ENCODE measurements around the gene LILRB3.
A peak's percentile ranks its signal among the peaks of the same experiment; 100 is the strongest.
"Not testable (repeated sequence)": the region's sequence is repeated elsewhere in the genome, so short reads cannot be mapped to it uniquely, and the experiment has no call there.

LILRB3 gene

GRCh38 chr19:54171736-54172431 is 50.9 kb downstream of the LILRB3 start:
- H4K91ac ChIP-seq (ENCODE audit: low read length) = peak overlapping the region; percentile 89
- H3K27ac ChIP-seq (ENCODE audit: low read length, poor library complexity, severe bottlenecking); H3K79me1 ChIP-seq (replicated peaks; ENCODE audit: low read length, poor library complexity, severe bottlenecking); H3K4ac ChIP-seq (ENCODE audit: low read depth in 1 of 2, low read length in 2 of 2); H3K9ac ChIP-seq (ENCODE audit: low read length); H3K4me2 ChIP-seq (ENCODE audit: low read length, poor library complexity, severe bottlenecking); H3K9me3 ChIP-seq (ENCODE audit: control insufficient read depth, low read length); H2AFZ ChIP-seq (ENCODE audit: low read depth, low read length); H3K14ac ChIP-seq (ENCODE audit: low read length in 2 of 2); H2BK120ac ChIP-seq (ENCODE audit: low read depth, low read length); H2BK12ac ChIP-seq (ENCODE audit: low read length in 2 of 2); H2BK15ac ChIP-seq (ENCODE audit: low read depth, poor library complexity, severe bottlenecking); DNase-seq; H3K23ac ChIP-seq (ENCODE audit: low read length in 2 of 2); H3K4me3 ChIP-seq (ENCODE audit: insufficient read depth in 1 of 2, low read depth in 1 of 2, low read length in 2 of 2); H2BK5ac ChIP-seq (ENCODE audit: low read depth, low read length, poor library complexity, severe bottlenecking); H3K27me3 ChIP-seq (ENCODE audit: control insufficient read depth in 1 of 2, insufficient read depth in 1 of 2, low read length in 2 of 2); H2AK5ac ChIP-seq (ENCODE audit: low read length, severe bottlenecking): not testable (repeated sequence)
- H3K36me3 ChIP-seq (ENCODE audit: control insufficient read depth in 1 of 2, insufficient read depth in 2 of 2, low read depth in 1 of 2, low read length in 2 of 2) = peaks cover 12 to 19% of the 10 kb centered on the region in 2 experiments
- WGBS = 78% methylated on average over 18 of the region's 23 CpGs
- peak overlapping the region in 1 of 2 experiments; percentile 59 for H3K18ac ChIP-seq (ENCODE audit: low read depth in 1 of 2, low read length in 2 of 2)
- H4K8ac ChIP-seq (ENCODE audit: low read length) = peak overlapping the region; percentile 46
- H3K4me1 ChIP-seq (ENCODE audit: control insufficient read depth, insufficient read depth, low read depth, low read length) = peaks cover 16% of the 10 kb centered on the region

- no peaks in the 10 kb centered on the region for H3K79me1 ChIP-seq (replicated peaks; ENCODE audit: low read length, poor library complexity, severe bottlenecking)
- WGBS = 93% methylated on average over 18 of the region's 21 CpGs
- H3K27me3 ChIP-seq (ENCODE audit: control insufficient read depth in 1 of 2, insufficient read depth in 1 of 2, low read length in 2 of 2) = peaks cover 0 to 15% of the 10 kb centered on the region in 2 experiments
- H2AK5ac ChIP-seq (ENCODE audit: low read length, severe bottlenecking) = no peak overlapping the region
- no peak overlapping the region for H3K4me3 ChIP-seq (ENCODE audit: insufficient read depth in 1 of 2, low read depth in 1 of 2, low read length in 2 of 2)
- H3K14ac ChIP-seq (ENCODE audit: low read length in 2 of 2) = no peak overlapping the region
- no peaks in the 10 kb centered on the region for H3K9me3 ChIP-seq (ENCODE audit: control insufficient read depth, low read length)
- H4K8ac ChIP-seq (ENCODE audit: low read length) = no peak overlapping the region
- no peak overlapping the region for H2BK120ac ChIP-seq (ENCODE audit: low read depth, low read length)
- H3K9ac ChIP-seq (ENCODE audit: low read length) = no peak overlapping the region
- H2BK12ac ChIP-seq (ENCODE audit: low read length in 2 of 2) = no peak overlapping the region
- DNase-seq = no peak
- H3K4me1 ChIP-seq (ENCODE audit: control insufficient read depth, insufficient read depth, low read depth, low read length) = peaks cover 22% of the 10 kb centered on the region
- no peak overlapping the region for H2BK5ac ChIP-seq (ENCODE audit: low read depth, low read length, poor library complexity, severe bottlenecking)
- no peak overlapping the region for H3K27ac ChIP-seq (ENCODE audit: low read length, poor library complexity, severe bottlenecking)
- no peak overlapping the region for H3K23ac ChIP-seq (ENCODE audit: low read length in 2 of 2)
- H3K18ac ChIP-seq (ENCODE audit: low read depth in 1 of 2, low read length in 2 of 2) = no peak overlapping the region
- peaks cover 0 to 5% of the 10 kb centered on the region in 2 experiments for H3K36me3 ChIP-seq (ENCODE audit: control insufficient read depth in 1 of 2, insufficient read depth in 2 of 2, low read depth in 1 of 2, low read length in 2 of 2)
- no peak overlapping the region for H3K4me2 ChIP-seq (ENCODE audit: low read length, poor library complexity, severe bottlenecking)
- H2BK15ac ChIP-seq (ENCODE audit: low read depth, poor library complexity, severe bottlenecking) = no peak overlapping the region
- H2AFZ ChIP-seq (ENCODE audit: low read depth, low read length) = no peak overlapping the region
- no peak overlapping the region for H3K4ac ChIP-seq (ENCODE audit: low read depth in 1 of 2, low read length in 2 of 2)
- H4K91ac ChIP-seq (ENCODE audit: low read length) = no peak overlapping the region
Measured at GRCh38 chr19:54169149-54169740, 53.6 kb downstream of the LILRB3 start.

GRCh38 chr19:54168174-54168917 is 54.5 kb downstream of the LILRB3 start:
- peak overlapping the region in 1 of 2 experiments; percentile 19 for H3K4ac ChIP-seq (ENCODE audit: low read depth in 1 of 2, low read length in 2 of 2)
- H2BK12ac ChIP-seq (ENCODE audit: low read length in 2 of 2) = no peak overlapping the region
- no peak overlapping the region for H2BK5ac ChIP-seq (ENCODE audit: low read depth, low read length, poor library complexity, severe bottlenecking)
- no peaks in the 10 kb centered on the region for H3K36me3 ChIP-seq (ENCODE audit: control insufficient read depth in 1 of 2, insufficient read depth in 2 of 2, low read depth in 1 of 2, low read length in 2 of 2)
- H4K8ac ChIP-seq (ENCODE audit: low read length) = peak overlapping the region; percentile 7
- no peak overlapping the region for H3K9ac ChIP-seq (ENCODE audit: low read length)
- no peak overlapping the region for H2BK15ac ChIP-seq (ENCODE audit: low read depth, poor library complexity, severe bottlenecking)
- H3K4me3 ChIP-seq (ENCODE audit: insufficient read depth in 1 of 2, low read depth in 1 of 2, low read length in 2 of 2) = no peak overlapping the region
- DNase-seq = peak; percentile 84
- peaks cover 0 to 15% of the 10 kb centered on the region in 2 experiments for H3K27me3 ChIP-seq (ENCODE audit: control insufficient read depth in 1 of 2, insufficient read depth in 1 of 2, low read length in 2 of 2)
- no peaks in the 10 kb centered on the region for H3K9me3 ChIP-seq (ENCODE audit: control insufficient read depth, low read length)
- no peaks in the 10 kb centered on the region for H3K79me1 ChIP-seq (replicated peaks; ENCODE audit: low read length, poor library complexity, severe bottlenecking)
- WGBS = 38% methylated on average over 23 of the region's 25 CpGs
- H3K23ac ChIP-seq (ENCODE audit: low read length in 2 of 2) = peak overlapping the region in 1 of 2 experiments; percentile 97
- no peak overlapping the region for H2BK120ac ChIP-seq (ENCODE audit: low read depth, low read length)
- H2AK5ac ChIP-seq (ENCODE audit: low read length, severe bottlenecking) = no peak overlapping the region
- H3K27ac ChIP-seq (ENCODE audit: low read length, poor library complexity, severe bottlenecking) = no peak overlapping the region
- no peak overlapping the region for H4K91ac ChIP-seq (ENCODE audit: low read length)
- no peak overlapping the region for H3K18ac ChIP-seq (ENCODE audit: low read depth in 1 of 2, low read length in 2 of 2)
- H2AFZ ChIP-seq (ENCODE audit: low read depth, low read length) = no peak overlapping the region
- peak overlapping the region in 1 of 2 experiments; percentile 77 for H3K14ac ChIP-seq (ENCODE audit: low read length in 2 of 2)
- peaks cover 20% of the 10 kb centered on the region for H3K4me1 ChIP-seq (ENCODE audit: control insufficient read depth, insufficient read depth, low read depth, low read length)
- peak overlapping the region; percentile 10 for H3K4me2 ChIP-seq (ENCODE audit: low read length, poor library complexity, severe bottlenecking)

Measured in mesenchymal stem cell (in vitro differentiated cells and primary cell).